NCI-H2227 (cell line): ENCODE measurements around the gene ABCC6.
A peak's percentile ranks its signal among the peaks of the same experiment; 100 is the strongest.

Experiments used
- DNase-seq: peaks from one replicate; lab custom pipeline; 2025; ENCODE audit not compliant: unreplicated experiment; lab: John Stamatoyannopoulos, UW

The ABCC6 gene

GRCh38 chr16:16143931-16144330, 79.4 kb downstream of the ABCC6 start:
- DNase-seq = no peak

- DNase-seq = no peak
Observed at GRCh38 chr16:16143038-16143763, 80.1 kb downstream of the ABCC6 start.

GRCh38 chr16:16141784-16142396, 81.4 kb downstream of the ABCC6 start:
- DNase-seq = no peak

GRCh38 chr16:16141141-16141540, 82.2 kb downstream of the ABCC6 start:
- no peak for DNase-seq

- no peak for DNase-seq
Observed at GRCh38 chr16:16140537-16140936, 82.8 kb downstream of the ABCC6 start.

GRCh38 chr16:16139806-16140205, 83.5 kb downstream of the ABCC6 start:
- no peak for DNase-seq

- DNase-seq = no peak
Observed at GRCh38 chr16:16139061-16139460, 84.2 kb downstream of the ABCC6 start.

GRCh38 chr16:16138034-16138635, 85.2 kb downstream of the ABCC6 start:
- no peak for DNase-seq

- DNase-seq = no peak
Observed at GRCh38 chr16:16137110-16137509, 86.2 kb downstream of the ABCC6 start.

GRCh38 chr16:16136588-16136987, 86.7 kb downstream of the ABCC6 start:
- no peak for DNase-seq

GRCh38 chr16:16133943-16134604, 89.2 kb downstream of the ABCC6 start:
- no peak for DNase-seq

- no peak for DNase-seq
Observed at GRCh38 chr16:16131659-16132058, 91.6 kb downstream of the ABCC6 start.

GRCh38 chr16:16131204-16131603, 92.1 kb downstream of the ABCC6 start:
- DNase-seq = no peak

GRCh38 chr16:16127469-16128116, 95.7 kb downstream of the ABCC6 start:
- DNase-seq = peak; percentile 80

GRCh38 chr16:16126896-16127295, 96.4 kb downstream of the ABCC6 start:
- no peak for DNase-seq

- DNase-seq = no peak
Observed at GRCh38 chr16:16124974-16125373, 98.3 kb downstream of the ABCC6 start.

- DNase-seq = no peak
Observed at GRCh38 chr16:16124438-16124837, 98.9 kb downstream of the ABCC6 start.

GRCh38 chr16:16122264-16122663, 101.0 kb downstream of the ABCC6 start:
- DNase-seq = no peak

- DNase-seq = no peak
Observed at GRCh38 chr16:16121185-16121727, 102.0 kb downstream of the ABCC6 start.

- DNase-seq = no peak
Observed at GRCh38 chr16:16120382-16121184, 102.7 kb downstream of the ABCC6 start.
